Spleen (tissue), 11 donors: ENCODE data around the gene WNT9B. TPM values are rescaled to one million over a fixed set of nuclear protein-coding genes. Genes with fewer than 3 reads are reported as not detected.

Source experiments
- DNase-seq: peaks from one replicate; pipeline ENCODE4 v3.0.0-alpha.2; 2020
- H3K27ac ChIP-seq, 8 donors: fragments of 200-600 bp; sonication (generic) in 7 of 8; 1 replicate in 4 of 8; 2 replicates in 4 of 8; pipeline versions ENCODE4 v1.5.0 to v1.8.0; 2016 to 2021; ENCODE audit warnings: inconsistent platforms in 4 of 8, mild to moderate bottlenecking in 4 of 8, moderate library complexity in 1 of 8
- H3K27me3 ChIP-seq, 7 donors: fragments of 200-600 bp; sonication (generic) in 6 of 7; replicated peaks in 1 of 7; 1 replicate in 4 of 7; 2 replicates in 3 of 7; pipeline versions ENCODE4 v1.5.0 to v1.8.0; 2016 to 2021; ENCODE audit warnings: inconsistent platforms in 3 of 7, mild to moderate bottlenecking in 1 of 7
- H3K36me3 ChIP-seq, 6 donors: fragments of 200-600 bp; sonication (generic) in 5 of 6; 1 replicate in 4 of 6; 2 replicates in 2 of 6; pipeline versions ENCODE4 v1.5.0 to v1.8.0; 2016 to 2021; ENCODE audit warnings: inconsistent platforms in 2 of 6
- H3K4me1 ChIP-seq, 6 donors: fragments of 200-600 bp; sonication (generic) in 5 of 6; 1 replicate in 3 of 6; 2 replicates in 3 of 6; pipeline versions ENCODE4 v1.5.0 to v1.8.0; 2016 to 2021; ENCODE audit warnings: inconsistent platforms in 3 of 6
- H3K4me3 ChIP-seq, 8 donors: fragments of 200-600 bp; sonication (generic) in 7 of 8; 1 replicate in 4 of 8; 2 replicates in 4 of 8; pipeline versions ENCODE4 v1.5.0 to v1.8.0; 2016 to 2021; ENCODE audit warnings: inconsistent platforms in 4 of 8, mild to moderate bottlenecking in 4 of 8, moderate library complexity in 2 of 8
- H3K9me3 ChIP-seq, 8 donors: fragments of 200-600 bp; sonication (generic) in 7 of 8; 1 replicate in 4 of 8; 2 replicates in 4 of 8; pipeline versions ENCODE4 v1.5.0 to v1.8.0; 2016 to 2021; ENCODE audit warnings: inconsistent platforms in 4 of 8
- CTCF ChIP-seq, 11 experiments: fragments of 200-600 bp in 7 of 11; fragments of 450-650 bp in 4 of 11; sonication (generic) in 4 of 11; IDR thresholded peaks in 8 of 11; conservative IDR thresholded peaks in 3 of 11; 1 replicate in 7 of 11; 2 replicates in 4 of 11; pipeline versions ENCODE4 v1.4.0 to v1.8.0; 2016 to 2021; ENCODE audit warnings: antibody characterized with exemption in 11 of 11, inconsistent platforms in 4 of 11, mild to moderate bottlenecking in 1 of 11
- POLR2A ChIP-seq, 3 donors: fragments of 450-650 bp; IDR thresholded peaks; one replicate each; pipeline ENCODE4 v1.5.1; 2017; ENCODE audit warnings: antibody characterized with exemption in 3 of 3, mild to moderate bottlenecking in 1 of 3
- POLR2AphosphoS5 ChIP-seq, 3 donors: sonication (generic); formaldehyde crosslinking; IDR thresholded peaks; one replicate each; pipeline ENCODE4 v1.5.1; 2017; ENCODE audit warnings: antibody characterized with exemption in 3 of 3
- WGBS, 5 donors: extraction: QIAGEN DNeasy Blood & Tissue Kit in 3 of 5; methylation state at CpG; one replicate each; pipeline versions ENCODE4 v1.1.5 to v1.1.7; 2013 to 2018; 5-methylcytosine and 5-hydroxymethylcytosine counted together
- intact Hi-C: fragments of 100-400 bp; cut with DNase I; formaldehyde crosslinking; loops from one replicate; pipeline ENCODE4 v1.15.0; 2023; ENCODE audit warnings: low total_unique reads
- polyA plus RNA-seq, 3 donors: library from polyadenylated mRNA; stranded (reverse); fragments of 200-250 nt; gene quantifications; one replicate each; pipeline ENCODE4 v1.2.1, GENCODE V29; 2013
- total RNA-seq, 7 donors: library from RNA; depleted of rRNA in 3 of 7; stranded (reverse); fragments of >200 nt in 3 of 7; fragmentation: NEBNext Ultra II Directional in 4 of 7; extraction: Animal tissue kit (Norgen Biotek cat#: 25700) in 4 of 7; gene quantifications; one replicate each; pipeline versions ENCODE4 v1.1.0 to v1.2.1, GENCODE V29; 2016 to 2021
- donor health status: healthy with polysubstance abuse.
- donor health status: DM: no; HTN: no; CAD: no; lungs with moderate emphysema.
- donor health status: DM: no; HTN: no; CAD: no.
- donor health status: Bipolar disorder and iron deficiency.
- donor health status: healthy.
- donor health status: DM: no; HTN: no; CAD: no.
- donor health status: DM: yes; HTN: yes; CAD: no.

The WNT9B gene
- total and polyA plus RNA-seq, 10 donors = 0.03 to 13.4 (median 0.69) TPM

- no peak for DNase-seq
- Histone ChIP-seq H3K36me3 (no peaks in the 10 kb centered on the region), H3K4me3 (no peak overlapping the region), H3K9me3 (no peaks in the 10 kb centered on the region), H3K4me1 (peaks cover 0 to 19% (median 12%) of the 10 kb centered on the region in 6 donors), H3K27me3 (peaks cover 4 to 52% (median 28%) of the 10 kb centered on the region in 7 donors), H3K27ac (no peak overlapping the region)
- intact Hi-C loops = no loop called here
- TF ChIP-seq CTCF (IDR thresholded peaks at IDR 0.05 in 8 of 11, conservative IDR thresholded peaks at IDR 0.05 in 3 of 11) = no peak
- no peak for TF ChIP-seq POLR2AphosphoS5 (IDR thresholded peaks at IDR 0.05)
- no peak for TF ChIP-seq POLR2A (IDR thresholded peaks at IDR 0.05)
- 82 to 85% (median 82%) methylated on average over 4 of the region's 4 CpGs for WGBS, 5 donors
Observed at GRCh38 chr17:46854948-46855347, 3.6 kb downstream of the WNT9B start.

GRCh38 chr17:46857600-46857999 is 6.2 kb downstream of the WNT9B start:
- no peak for TF ChIP-seq POLR2AphosphoS5 (IDR thresholded peaks at IDR 0.05)
- no peak for TF ChIP-seq POLR2A (IDR thresholded peaks at IDR 0.05)
- no peak for TF ChIP-seq CTCF (IDR thresholded peaks at IDR 0.05 in 8 of 11, conservative IDR thresholded peaks at IDR 0.05 in 3 of 11)
- Histone ChIP-seq H3K36me3 (no peaks in the 10 kb centered on the region), H3K9me3 (no peaks in the 10 kb centered on the region), H3K4me3 (no peak overlapping the region), H3K27ac (no peak overlapping the region), H3K4me1 (no peaks in the 10 kb centered on the region), H3K27me3 (peaks cover 0 to 32% (median 9%) of the 10 kb centered on the region in 7 donors)
- 88 to 97% (median 94%) methylated on average over 1 of the region's 1 CpG for WGBS, 5 donors
- no peak for DNase-seq
- intact Hi-C loops = no loop called here

- peaks cover 0 to 35% (median 0%) of the 10 kb centered on the region in 7 donors for H3K27me3 ChIP-seq
- 88 to 95% (median 92%) methylated on average over 4 to 5 of the region's 5 CpGs for WGBS, 5 donors
- no peak for DNase-seq
- no peak overlapping the region for H3K27ac ChIP-seq
- TF ChIP-seq POLR2A (IDR thresholded peaks at IDR 0.05) = no peak
- no peak for TF ChIP-seq POLR2AphosphoS5 (IDR thresholded peaks at IDR 0.05)
- TF ChIP-seq CTCF (IDR thresholded peaks at IDR 0.05 in 8 of 11, conservative IDR thresholded peaks at IDR 0.05 in 3 of 11) = no peak
- no peak overlapping the region for H3K4me3 ChIP-seq
- H3K36me3 ChIP-seq = no peaks in the 10 kb centered on the region
- intact Hi-C loops = no loop called here
- no peaks in the 10 kb centered on the region for H3K9me3 ChIP-seq
- H3K4me1 ChIP-seq = no peaks in the 10 kb centered on the region
Observed at GRCh38 chr17:46859996-46860395, 8.6 kb downstream of the WNT9B start.

GRCh38 chr17:46862949-46863348 is 11.6 kb downstream of the WNT9B start:
- no peak for DNase-seq

More at GRCh38 chr17:46862949-46863348, 11.6 kb downstream of the WNT9B start:
- 65 to 78% (median 66%) methylated on average over 3 to 13 of the region's 13 CpGs for WGBS, 5 donors
- H3K4me3 ChIP-seq = no peak overlapping the region
- H3K27ac ChIP-seq = no peak overlapping the region
- H3K36me3 ChIP-seq = no peaks in the 10 kb centered on the region
- intact Hi-C loops = no loop called here
- H3K4me1 ChIP-seq = no peaks in the 10 kb centered on the region
- no peaks in the 10 kb centered on the region for H3K9me3 ChIP-seq
- peaks cover 0 to 32% (median 0%) of the 10 kb centered on the region in 7 donors for H3K27me3 ChIP-seq
- no peak for TF ChIP-seq CTCF (IDR thresholded peaks at IDR 0.05 in 8 of 11, conservative IDR thresholded peaks at IDR 0.05 in 3 of 11)
- TF ChIP-seq POLR2AphosphoS5 (IDR thresholded peaks at IDR 0.05) = no peak
- TF ChIP-seq POLR2A (IDR thresholded peaks at IDR 0.05) = no peak
